HG03135 (cell line): Measurements from ENCODE around the gene MESP1.

Experiments used
- ATAC-seq: cut with Tn5 transposase; IDR thresholded peaks from one replicate; pipeline ENCODE4 v1.9.1; 2021; ENCODE audit warnings: mild to moderate bottlenecking, moderate library complexity; ENCODE audit not compliant: unreplicated experiment

MESP1 gene

GRCh38 chr15:89732451-89733172 is 18.4 kb downstream of the MESP1 start:
- no peak for ATAC-seq

- ATAC-seq: no peak
Measured at GRCh38 chr15:89731275-89731674, 19.8 kb downstream of the MESP1 start.

DNA sequence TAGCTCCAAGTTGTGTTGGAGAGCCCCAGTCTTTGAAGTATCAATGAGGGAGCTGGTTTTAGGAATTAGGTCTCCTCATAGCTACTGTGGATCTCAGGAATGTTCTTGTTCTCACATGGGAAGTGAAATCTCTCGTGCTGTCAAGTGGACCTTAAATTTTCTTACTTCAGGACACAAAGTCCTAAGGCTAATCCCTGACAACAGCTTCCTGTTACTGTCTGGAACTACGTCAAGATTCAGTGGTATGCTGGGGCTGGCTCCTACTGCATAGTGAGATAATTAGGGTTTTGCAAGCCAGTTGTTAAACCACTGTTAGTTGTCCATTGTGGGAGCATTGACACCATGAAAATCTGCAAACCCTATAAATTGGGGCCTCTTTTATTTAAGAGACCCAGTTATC is 22.8 kb downstream of the MESP1 start:
- ATAC-seq: no peak

GRCh38 chr15:89725064-89725463 is 26.0 kb downstream of the MESP1 start:
- ATAC-seq: no peak

GRCh38 chr15:89724621-89725020 is 26.4 kb downstream of the MESP1 start:
- no peak for ATAC-seq

- no peak for ATAC-seq
Measured at GRCh38 chr15:89723031-89723430, 28.0 kb downstream of the MESP1 start.

GRCh38 chr15:89714775-89715174 is 36.3 kb downstream of the MESP1 start:
- no peak for ATAC-seq

DNA sequence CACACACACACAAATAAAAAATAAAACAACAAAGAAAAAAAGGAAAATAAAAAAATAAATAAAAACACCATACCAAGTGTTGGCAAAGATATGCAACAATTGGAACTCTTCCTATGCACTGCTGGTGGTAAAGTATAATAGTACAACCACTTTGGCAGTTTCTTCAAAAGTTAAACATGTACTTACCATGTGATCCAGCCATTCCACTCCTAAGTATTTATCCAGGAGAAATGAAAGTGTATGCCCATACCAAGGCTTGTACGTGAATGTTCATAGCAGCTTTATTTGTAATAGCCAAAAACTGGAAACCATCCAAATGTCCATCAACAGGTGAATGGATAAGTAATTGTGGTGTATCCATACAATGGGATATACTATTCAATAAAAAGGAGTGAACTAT is 43.5 kb downstream of the MESP1 start:
- ATAC-seq: no peak

- no peak for ATAC-seq
Measured at GRCh38 chr15:89704411-89704810, 46.6 kb downstream of the MESP1 start.
